Vagina (tissue), 2 donors: Measurements from ENCODE around the gene SLC7A9. TPM values are rescaled to one million over a fixed set of nuclear protein-coding genes. Genes with fewer than 3 reads are reported as not detected.
"Not testable (repeated sequence)": the region's sequence is repeated elsewhere in the genome, so short reads cannot be mapped to it uniquely, and the experiment has no call there.

Experiments used
- DNase-seq, 2 donors: peaks; one replicate each; pipeline ENCODE4 v3.0.0-alpha.2; 2017; ENCODE audit errors: extremely low spot score in 2 of 2
- H3K27ac ChIP-seq: fragments of 200-600 bp; sonication (generic); one replicate; pipeline ENCODE4 v1.5.1; 2019
- H3K27me3 ChIP-seq: fragments of 200-600 bp; sonication (generic); one replicate; pipeline ENCODE4 v1.5.1; 2019
- H3K36me3 ChIP-seq, 2 donors: fragments of 200-600 bp; sonication (generic); one replicate each; pipeline ENCODE4 v1.5.1; 2017 to 2019
- H3K4me1 ChIP-seq: fragments of 200-600 bp; sonication (generic); one replicate; pipeline ENCODE4 v1.5.1; 2019
- H3K4me3 ChIP-seq, 2 donors: fragments of 200-600 bp; sonication (generic); 1 replicate in 1 of 2; 2 replicates in 1 of 2; pipeline ENCODE4 v1.5.1; 2016 to 2019
- H3K9me3 ChIP-seq: fragments of 200-600 bp; sonication (generic); one replicate; pipeline ENCODE4 v1.5.1; 2019
- CTCF ChIP-seq, 3 experiments: fragments of 450-650 bp in 2 of 3; fragments of 200-600 bp in 1 of 3; sonication (generic) in 1 of 3; IDR thresholded peaks; one replicate each; pipeline ENCODE4 v1.5.1; 2017 to 2019; ENCODE audit warnings: antibody characterized with exemption in 3 of 3, mild to moderate bottlenecking in 2 of 3, moderate library complexity in 2 of 3
- POLR2A ChIP-seq, 2 donors: fragments of 450-650 bp; IDR thresholded peaks; one replicate each; pipeline ENCODE4 v1.6.1; 2017; ENCODE audit warnings: antibody characterized with exemption in 2 of 2, mild to moderate bottlenecking in 2 of 2, moderate library complexity in 2 of 2
- POLR2AphosphoS5 ChIP-seq, 2 donors: sonication (generic); formaldehyde crosslinking; IDR thresholded peaks; one replicate each; pipeline ENCODE4 v1.9.0; 2017; ENCODE audit warnings: antibody characterized with exemption in 2 of 2, mild to moderate bottlenecking in 2 of 2, low read depth in 1 of 2; ENCODE audit not compliant: insufficient read depth in 1 of 2
- intact Hi-C: fragments of 100-400 bp; cut with DNase I; formaldehyde crosslinking; loops from one replicate; pipeline ENCODE4 v1.15.1; 2023
- total RNA-seq: library from RNA; depleted of rRNA; stranded (reverse); fragments of >200 nt; gene quantifications from one replicate; pipeline ENCODE4 v1.2.3, GENCODE V29; 2016

Gene SLC7A9
- total RNA-seq, 1 donor from 2014 or later, result not detected

- DNase-seq, result no peak
- Histone ChIP-seq H3K9me3 (no peaks in the 10 kb centered on the region), H3K27ac (no peak overlapping the region), H3K36me3 (no peaks in the 10 kb centered on the region), H3K4me3 (no peak overlapping the region), H3K4me1 (no peaks in the 10 kb centered on the region), H3K27me3 (no peaks in the 10 kb centered on the region)
- intact Hi-C loops, result no loop called here
- TF ChIP-seq POLR2AphosphoS5 (IDR thresholded peaks at IDR 0.05; ENCODE audit: insufficient read depth in 1 of 2, low read depth in 1 of 2) (no peak), POLR2A (IDR thresholded peaks at IDR 0.05) (no peak), CTCF (IDR thresholded peaks at IDR 0.05) (no peak)
Measured at GRCh38 chr19:32868206-32868950, 1.2 kb downstream of the SLC7A9 start.

- H3K9me3 ChIP-seq, H3K27me3 ChIP-seq, H3K36me3 ChIP-seq, H3K4me3 ChIP-seq, DNase-seq, intact Hi-C loops, H3K27ac ChIP-seq, H3K4me1 ChIP-seq: not testable (repeated sequence)
Measured at GRCh38 chr19:32867436-32867835, 2.1 kb downstream of the SLC7A9 start.

- no peaks in the 10 kb centered on the region for H3K27me3 ChIP-seq
- no peaks in the 10 kb centered on the region for H3K9me3 ChIP-seq
- TF ChIP-seq POLR2AphosphoS5 (IDR thresholded peaks at IDR 0.05; ENCODE audit: insufficient read depth in 1 of 2, low read depth in 1 of 2) (no peak), POLR2A (IDR thresholded peaks at IDR 0.05) (no peak), CTCF (IDR thresholded peaks at IDR 0.05) (no peak)
- no peak for DNase-seq
- no peak overlapping the region for H3K4me3 ChIP-seq
- no peak overlapping the region for H3K27ac ChIP-seq
- intact Hi-C loops, result no loop called here
- no peaks in the 10 kb centered on the region for H3K4me1 ChIP-seq
- H3K36me3 ChIP-seq, result no peaks in the 10 kb centered on the region
Measured at GRCh38 chr19:32866564-32867265, 2.9 kb downstream of the SLC7A9 start.

GRCh38 chr19:32866061-32866460, 3.5 kb downstream of the SLC7A9 start:
- intact Hi-C loops, result no loop called here
- H3K4me3 ChIP-seq, result no peak overlapping the region
- no peak for TF ChIP-seq POLR2AphosphoS5 (IDR thresholded peaks at IDR 0.05; ENCODE audit: insufficient read depth in 1 of 2, low read depth in 1 of 2)
- no peak for TF ChIP-seq CTCF (IDR thresholded peaks at IDR 0.05)
- no peak for TF ChIP-seq POLR2A (IDR thresholded peaks at IDR 0.05)
- H3K27me3 ChIP-seq, result no peaks in the 10 kb centered on the region
- H3K36me3 ChIP-seq, result no peaks in the 10 kb centered on the region
- H3K9me3 ChIP-seq, result no peaks in the 10 kb centered on the region
- no peaks in the 10 kb centered on the region for H3K4me1 ChIP-seq
- DNase-seq, result no peak
- H3K27ac ChIP-seq, result no peak overlapping the region

GRCh38 chr19:32865326-32865725, 4.2 kb downstream of the SLC7A9 start:
- no peaks in the 10 kb centered on the region for H3K9me3 ChIP-seq
- H3K36me3 ChIP-seq, result no peaks in the 10 kb centered on the region
- intact Hi-C loops, result no loop called here
- no peak overlapping the region for H3K4me3 ChIP-seq
- TF ChIP-seq POLR2A (IDR thresholded peaks at IDR 0.05), result no peak
- TF ChIP-seq CTCF (IDR thresholded peaks at IDR 0.05), result no peak
- TF ChIP-seq POLR2AphosphoS5 (IDR thresholded peaks at IDR 0.05; ENCODE audit: insufficient read depth in 1 of 2, low read depth in 1 of 2), result no peak
- H3K27ac ChIP-seq, result no peak overlapping the region
- H3K4me1 ChIP-seq, result no peaks in the 10 kb centered on the region
- H3K27me3 ChIP-seq, result no peaks in the 10 kb centered on the region
- DNase-seq, result no peak
